Activated effector memory CD4-positive, alpha-beta T cell treated with Interleukin-2 at 50 U/mL for 16 hours (primary cell): ENCODE data around the gene SRBD1.
"Not testable (repeated sequence)": the region's sequence is repeated elsewhere in the genome, so short reads cannot be mapped to it uniquely, and the experiment has no call there.

ENCODE experiments used
- DNase-seq: peaks from one replicate; pipeline ENCODE4 v3.0.0-alpha.2; 2020

Gene SRBD1

DNA sequence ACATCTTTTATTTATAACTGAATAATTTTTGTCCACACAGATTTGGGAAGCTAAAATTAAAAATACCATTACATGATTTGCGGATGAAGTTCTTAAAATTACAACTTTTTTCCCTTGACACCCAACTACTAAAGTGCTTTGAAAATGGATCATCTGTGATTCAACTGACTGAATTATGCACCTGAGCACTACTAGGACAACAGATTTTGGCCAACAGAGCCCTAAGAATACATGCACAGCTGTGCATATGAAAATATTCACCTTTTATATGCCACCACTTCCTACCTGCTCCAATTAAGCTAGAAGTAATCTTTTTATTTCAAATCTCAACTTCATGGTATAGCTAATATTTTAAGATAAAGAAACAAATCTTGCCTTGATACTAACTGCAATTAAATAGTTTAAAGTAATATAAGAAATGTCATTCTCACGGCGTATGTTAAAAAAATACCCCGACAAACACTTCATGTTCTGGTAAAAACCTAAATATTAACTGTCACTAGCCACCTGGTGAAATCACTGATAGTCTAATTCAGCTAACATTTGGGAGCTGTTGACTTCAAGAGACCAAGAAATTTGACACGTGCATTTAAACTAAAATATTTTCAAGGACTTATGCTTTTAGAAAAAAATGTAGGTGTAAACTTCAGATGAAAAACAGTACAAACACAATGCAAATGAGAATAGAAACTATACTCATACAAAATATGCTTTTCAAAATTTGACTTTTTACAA, 153.7 kb downstream of the SRBD1 start:
- DNase-seq, result no peak

DNA sequence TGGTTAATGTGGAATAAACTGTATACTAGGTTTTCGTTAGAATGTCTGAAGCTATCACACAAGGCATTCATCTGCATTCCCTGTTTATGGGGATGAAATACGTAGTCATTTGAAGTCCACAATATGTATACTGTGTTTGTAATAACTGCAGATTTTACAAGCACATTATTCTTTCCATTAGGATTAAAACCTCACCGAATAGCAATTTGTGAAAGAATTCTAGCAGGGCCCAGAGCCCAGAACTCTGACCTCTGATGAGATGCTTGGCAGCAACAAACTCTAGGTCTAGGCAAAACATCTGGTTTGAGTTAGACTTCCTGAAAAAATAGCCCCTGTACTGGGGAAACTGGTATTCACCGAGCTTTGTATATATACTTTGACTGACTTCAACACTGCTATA, 158.2 kb downstream of the SRBD1 start:
- no peak for DNase-seq

DNA sequence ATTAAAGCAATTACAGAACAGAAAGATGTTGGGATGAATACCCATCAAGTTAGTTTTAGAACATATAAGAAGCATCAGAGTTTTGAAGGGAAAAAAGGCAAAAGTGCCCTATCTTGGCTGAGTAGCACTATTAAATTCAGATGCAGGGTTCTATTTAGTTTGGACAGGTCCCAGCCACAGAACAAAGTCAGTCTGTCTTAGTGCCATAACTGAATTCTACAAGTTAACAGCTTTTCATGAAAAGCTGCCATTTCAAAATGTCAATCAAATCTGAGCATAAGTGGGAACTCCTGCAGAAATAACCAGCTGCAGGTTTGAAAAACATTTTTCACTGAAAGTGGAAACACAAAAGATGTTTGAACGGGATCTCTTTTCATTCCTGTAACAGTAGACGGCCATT, 160.4 kb downstream of the SRBD1 start:
- no peak for DNase-seq

DNA sequence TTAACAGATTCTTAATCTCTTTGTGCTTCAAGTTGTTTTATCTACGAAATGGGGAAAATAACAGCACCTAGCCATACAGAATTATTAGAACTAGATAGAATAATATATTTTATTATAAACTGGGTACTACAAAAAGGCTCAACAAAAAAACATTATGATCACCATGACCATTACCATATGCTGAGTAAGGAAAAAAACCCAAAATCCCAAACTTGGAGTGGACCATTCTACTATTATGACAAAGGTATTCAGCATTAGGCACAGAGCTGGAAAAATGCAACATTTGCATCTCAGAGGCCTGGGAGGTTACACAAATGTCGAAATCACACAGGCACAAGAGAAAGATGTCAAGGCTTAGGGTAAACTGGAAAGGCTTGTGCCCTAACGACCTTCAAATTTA, 162.8 kb downstream of the SRBD1 start:
- no peak for DNase-seq

DNA sequence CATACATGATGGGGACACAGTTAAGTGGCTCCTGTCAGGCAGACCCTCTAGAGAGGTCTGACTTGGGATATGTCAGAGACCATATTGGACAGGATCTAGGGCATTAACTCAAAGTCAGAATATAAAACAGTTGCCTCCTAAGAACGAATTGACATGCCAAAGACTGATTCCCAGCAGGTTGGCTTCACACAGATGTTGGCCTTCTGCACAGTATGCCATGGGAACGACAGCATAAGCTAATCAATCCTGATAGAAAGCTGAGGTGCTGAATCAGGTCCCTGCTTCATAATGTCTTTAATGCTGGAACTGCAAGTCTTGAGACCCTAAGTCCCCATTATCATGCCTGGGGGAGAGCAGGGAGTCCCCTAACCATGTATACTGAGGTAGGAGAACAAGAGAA, 165.1 kb downstream of the SRBD1 start:
- DNase-seq, result no peak

DNA sequence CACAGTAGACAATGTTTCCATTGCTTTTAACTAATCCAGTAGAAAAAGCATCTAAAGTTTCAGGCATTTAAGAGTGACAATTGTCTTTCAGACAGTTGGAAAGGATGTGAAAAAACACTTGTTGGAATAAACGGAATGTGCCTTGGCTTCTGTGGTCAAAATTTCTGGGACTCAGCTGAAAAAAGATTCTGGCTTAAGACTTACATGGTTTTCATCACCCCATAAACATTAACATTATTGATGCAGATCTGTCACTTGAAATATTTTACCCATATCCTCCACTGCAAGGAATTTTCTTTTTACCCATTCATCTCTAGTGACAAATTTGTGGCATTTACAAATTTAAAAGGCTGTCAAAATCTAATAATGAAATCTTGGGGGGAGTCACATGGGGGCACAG, 166.0 kb downstream of the SRBD1 start:
- no peak for DNase-seq

DNA sequence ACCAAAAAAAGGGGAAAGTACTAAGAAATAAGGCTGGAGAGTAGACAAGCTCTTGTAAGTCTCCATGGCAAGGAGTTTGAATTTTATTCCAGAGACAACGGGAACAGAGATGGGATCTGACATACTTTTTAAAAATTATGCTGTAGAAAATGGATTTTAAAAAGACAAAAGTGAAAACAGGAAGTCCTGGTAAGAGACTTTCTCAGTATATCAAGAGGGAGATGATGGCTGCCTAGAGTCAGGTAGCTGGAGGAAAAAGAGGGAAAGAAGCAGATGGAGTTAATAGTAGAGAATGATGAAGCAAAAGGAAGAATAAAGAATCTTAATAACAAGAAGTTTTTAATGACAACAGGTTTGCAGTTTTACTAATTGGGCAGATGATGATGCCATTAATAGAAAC, 168.1 kb downstream of the SRBD1 start:
- no peak for DNase-seq

DNA sequence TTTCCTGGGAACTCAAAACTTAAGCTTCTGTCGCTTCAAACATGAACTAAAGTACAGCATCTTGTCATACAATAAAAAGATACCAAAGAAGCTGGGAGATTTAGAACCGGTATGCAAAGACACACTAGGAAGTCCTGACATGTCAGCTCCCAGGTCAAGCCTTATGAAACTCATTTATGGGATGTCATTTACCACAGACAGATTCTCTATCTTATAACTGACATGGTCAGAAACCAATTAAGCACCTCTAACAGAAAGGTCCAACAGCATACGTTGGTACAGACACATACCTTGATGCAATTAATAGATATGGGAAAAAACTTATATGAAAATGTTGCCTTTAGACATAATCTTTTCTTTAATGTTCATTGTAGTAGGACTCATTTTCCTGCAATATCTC, 169.0 kb downstream of the SRBD1 start:
- DNase-seq, result no peak

DNA sequence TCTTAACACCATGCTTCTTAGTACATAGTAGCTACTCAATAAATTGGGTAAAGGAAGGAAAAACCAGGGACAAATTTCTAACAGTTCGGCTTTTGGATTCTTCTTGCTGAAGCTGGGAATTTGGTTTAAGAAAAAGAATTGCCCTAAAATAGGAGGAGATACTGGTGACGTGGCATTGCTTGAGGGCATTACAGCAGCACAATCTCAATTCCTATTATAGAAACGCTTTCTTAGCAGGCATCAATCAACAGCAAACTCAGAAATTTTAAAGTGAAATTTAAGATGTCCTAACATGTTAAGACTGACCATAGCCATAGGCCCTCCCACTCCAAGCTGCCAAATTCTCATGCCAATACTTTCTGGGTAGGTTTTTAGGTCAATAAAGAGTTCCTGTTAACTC, 169.5 kb downstream of the SRBD1 start:
- DNase-seq, result no peak

DNA sequence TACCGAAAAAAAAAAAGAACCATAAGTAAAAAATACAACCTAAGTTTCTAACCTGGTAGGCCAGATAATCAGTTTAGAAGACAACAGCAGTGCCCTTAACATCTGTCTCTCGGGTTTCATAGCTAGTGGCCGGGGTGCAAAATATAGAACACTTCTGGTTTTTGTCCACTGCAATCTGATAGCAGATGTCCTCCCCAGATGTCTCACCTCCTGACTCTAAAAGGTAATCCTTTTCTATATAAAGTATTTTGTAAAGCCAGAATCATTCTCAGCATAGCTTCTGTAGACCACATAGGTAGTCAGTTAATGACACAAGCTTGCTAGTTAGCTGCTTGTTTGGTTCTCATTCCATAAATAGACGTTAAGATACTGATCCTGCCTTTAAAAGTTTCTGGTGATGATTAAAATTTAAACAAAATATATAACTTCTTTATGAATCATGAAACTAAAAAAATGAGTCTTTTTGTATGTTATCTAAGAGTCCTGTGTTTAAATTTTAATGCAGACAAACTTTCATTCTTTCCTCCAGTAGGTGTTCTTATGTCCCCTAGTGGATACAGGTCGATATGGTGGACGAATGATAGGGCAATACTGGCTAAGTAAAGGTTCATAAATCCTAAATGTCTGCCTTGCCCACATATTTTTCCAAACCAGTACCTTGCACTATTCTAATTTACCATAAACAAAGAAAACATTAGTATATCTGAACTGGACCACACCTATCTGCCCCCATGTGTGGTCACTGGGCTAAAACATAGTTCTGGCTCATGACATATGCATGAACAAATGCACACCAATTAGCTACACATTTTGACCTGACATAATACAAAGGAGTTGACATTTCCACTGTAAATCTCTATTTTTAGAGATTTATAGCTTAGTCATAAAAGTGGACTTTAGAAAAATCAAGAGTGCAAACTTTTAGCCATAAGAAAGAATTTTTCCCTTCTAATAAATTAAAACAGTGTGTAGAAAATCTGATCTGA, 171.0 kb downstream of the SRBD1 start:
- DNase-seq, result no peak

DNA sequence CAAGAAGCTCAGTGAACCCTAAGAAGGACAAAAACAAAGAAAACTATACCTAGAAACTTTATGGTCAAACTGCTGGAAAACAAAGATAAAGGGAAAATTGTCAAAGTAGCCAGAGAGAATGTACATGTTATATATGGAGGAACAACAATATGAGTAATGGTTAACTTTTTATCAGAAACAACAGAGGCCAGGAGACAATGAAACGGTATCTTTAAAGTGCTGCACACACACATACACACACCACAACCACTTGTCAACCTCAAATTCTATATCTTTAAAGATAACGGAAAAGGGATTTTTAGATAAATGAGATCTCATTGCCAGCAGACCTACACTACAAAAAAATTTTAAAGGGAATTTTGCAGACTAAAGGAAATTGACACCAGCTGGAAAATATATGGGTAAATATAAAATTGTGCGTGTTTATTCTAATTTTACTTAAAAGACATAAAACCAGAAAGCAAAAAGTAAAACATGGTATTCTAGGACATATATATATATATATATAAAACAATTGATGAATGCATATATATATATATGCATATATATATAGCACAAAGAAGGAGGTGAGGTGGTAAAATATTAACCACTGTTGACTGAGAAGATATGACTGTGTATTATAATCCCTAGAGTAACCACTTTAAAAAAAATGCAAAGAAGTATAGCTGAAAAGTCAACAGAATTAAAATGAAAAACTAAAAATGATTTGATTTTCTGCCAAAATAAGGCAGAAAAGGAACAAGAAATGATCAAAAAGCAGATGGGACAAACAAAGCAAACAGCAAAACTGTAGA, 172.0 kb downstream of the SRBD1 start:
- no peak for DNase-seq

DNA sequence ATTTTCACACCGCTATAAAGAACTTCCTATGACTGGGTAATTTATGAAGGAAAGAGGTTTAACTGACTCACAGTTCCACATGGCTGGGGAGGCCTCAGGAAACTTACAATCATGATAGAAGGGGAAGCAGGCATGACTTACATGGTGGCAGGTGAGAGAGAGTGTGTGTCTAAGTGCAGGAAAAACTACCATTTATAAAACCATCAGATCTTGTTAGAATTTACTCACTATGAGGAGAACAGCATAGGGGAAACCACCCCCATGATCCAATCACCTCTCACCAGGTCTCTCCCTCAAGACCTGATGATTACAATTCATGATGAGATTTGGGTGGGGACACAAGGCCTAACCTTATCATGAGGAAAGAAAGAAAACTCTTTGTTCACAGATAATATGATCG, 174.6 kb downstream of the SRBD1 start:
- no peak for DNase-seq

DNA sequence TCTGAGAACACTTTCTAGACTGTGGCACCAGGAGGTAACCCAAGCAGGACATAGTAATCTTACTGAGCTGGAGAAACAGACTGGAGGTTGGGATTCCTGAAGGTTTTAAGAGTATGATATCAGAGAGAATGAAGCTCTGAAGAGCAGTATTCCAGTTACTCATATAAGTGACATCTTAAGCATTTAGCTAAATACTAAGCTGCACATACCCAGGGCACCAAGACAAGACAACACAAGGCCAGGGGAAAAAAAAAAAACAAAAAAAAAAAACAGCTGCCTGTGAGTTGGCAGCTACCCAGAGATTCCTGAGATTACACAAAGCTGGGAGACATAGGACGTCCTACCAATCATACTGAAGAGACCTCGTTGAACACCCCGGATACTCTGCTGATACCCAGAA, 175.8 kb downstream of the SRBD1 start:
- no peak for DNase-seq

DNA sequence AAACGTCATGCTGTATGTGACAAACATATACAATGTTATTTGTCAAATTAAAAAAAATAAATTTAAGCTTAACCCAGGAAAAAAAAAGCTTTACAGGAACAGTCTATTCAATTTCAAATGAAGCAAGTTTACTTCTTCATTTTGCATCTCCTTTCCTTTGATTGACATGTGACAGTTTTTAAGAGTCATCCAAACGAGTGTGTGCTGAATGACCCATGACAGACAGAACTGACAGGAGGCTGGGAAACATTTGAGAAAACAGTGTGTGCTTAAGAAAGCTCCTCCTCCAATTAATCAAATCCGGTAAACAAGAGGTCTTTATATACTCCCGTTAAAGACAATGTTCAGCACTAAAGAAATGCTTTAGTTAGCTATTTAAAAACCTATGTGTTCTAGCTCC, 177.7 kb downstream of the SRBD1 start:
- DNase-seq, result no peak

DNA sequence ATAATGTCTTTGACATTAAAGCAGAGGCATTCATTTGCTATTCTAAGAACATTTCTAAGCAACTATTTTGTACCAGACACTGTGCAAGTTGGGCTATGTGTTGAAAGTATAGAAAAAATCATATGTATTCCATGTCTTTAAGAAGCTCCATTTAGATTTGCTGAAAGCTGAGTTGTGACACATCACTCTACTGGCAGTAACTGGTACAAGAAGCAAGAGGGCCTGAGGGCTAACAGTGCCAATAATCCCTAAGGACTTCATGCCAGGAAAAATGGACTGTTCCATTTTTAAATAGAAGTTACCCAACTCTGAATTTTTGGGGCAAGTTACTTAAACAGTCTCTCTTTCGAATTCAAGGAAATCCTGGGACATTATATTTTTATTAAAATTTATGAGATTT, 178.7 kb downstream of the SRBD1 start:
- no peak for DNase-seq

DNA sequence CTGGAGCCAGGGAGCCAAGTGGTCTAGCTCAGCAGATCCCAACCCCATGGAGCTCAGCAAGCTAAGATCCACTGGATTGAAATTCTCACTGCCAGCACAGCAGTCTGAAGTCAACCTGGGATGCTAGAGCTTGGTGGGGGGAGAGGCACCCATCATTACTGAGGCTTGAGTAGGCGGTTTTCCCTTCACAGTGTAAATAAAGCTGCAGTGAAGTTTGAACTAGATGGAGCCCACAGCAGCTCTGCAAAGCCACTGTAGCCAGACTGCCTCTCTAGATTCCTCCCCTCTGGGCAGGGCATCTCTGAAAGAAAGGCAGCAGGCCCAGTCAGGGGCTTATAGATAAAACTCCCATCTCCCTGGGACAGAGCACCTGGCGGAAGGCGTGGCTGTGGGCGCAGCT, 185.0 kb downstream of the SRBD1 start:
- not testable (repeated sequence) for DNase-seq

DNA sequence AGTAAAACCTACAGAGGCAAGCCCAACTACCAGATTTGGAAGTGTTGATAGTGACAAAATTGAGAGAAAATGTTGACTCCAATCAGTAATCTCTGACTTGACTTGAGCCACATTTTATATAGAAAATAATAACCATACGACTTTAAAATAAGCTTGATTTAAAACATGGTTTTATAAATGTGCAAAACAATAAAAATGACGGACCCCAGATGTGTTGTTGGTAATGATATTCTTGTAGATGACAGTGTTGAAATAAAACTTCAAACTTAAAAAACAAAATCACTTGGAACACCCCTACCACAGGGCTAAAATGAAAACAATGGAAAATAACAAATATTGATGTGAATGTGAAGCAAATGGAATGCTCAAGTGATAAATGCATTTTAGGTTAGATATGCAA, 188.1 kb downstream of the SRBD1 start:
- DNase-seq, result no peak

DNA sequence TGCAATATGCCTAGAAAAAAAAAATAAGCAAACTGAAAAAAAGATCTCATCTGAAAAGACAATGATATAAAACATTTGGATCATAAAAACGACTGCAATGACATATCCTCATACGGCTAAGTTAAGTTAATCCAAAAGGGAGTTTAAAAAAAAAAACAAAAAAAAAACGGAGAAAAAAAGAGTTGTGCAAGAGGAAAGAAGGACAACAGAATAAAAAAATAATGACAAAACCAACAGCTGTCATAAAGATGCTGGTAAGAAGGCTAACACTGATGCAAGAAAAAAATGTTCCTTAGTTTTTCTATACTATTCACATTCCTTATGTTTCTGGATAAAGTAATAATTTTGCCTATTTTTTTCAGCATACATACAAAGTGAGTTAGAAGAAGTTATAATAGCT, 192.5 kb downstream of the SRBD1 start:
- DNase-seq, result no peak

DNA sequence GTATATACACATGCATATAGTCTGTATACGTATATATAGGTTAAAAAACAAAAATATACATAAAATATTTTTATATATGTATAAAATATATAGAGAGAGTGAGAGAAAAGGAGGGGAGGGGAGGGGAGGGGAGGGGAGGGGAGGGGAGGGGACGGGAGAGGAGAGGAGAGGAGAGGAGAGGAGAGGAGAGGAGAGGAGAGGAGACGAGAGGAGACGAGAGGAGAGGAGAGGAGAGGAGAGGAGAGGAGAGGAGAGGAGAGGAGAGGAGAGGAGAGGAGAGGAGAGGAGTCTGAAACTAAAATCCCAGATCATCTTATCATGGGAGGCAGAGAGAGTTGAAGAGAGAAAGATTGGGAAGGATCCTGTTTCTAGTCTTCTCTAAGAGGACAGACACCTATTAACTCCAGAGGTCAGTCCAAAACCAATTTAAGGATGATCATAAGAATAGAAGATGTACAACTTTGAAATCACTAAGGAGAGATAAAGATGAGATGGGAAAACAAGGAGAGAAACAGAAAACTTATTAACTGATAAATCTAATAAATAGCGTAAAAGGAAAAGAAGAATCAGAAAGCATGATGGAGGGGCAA, 195.4 kb downstream of the SRBD1 start:
- DNase-seq, result no peak

DNA sequence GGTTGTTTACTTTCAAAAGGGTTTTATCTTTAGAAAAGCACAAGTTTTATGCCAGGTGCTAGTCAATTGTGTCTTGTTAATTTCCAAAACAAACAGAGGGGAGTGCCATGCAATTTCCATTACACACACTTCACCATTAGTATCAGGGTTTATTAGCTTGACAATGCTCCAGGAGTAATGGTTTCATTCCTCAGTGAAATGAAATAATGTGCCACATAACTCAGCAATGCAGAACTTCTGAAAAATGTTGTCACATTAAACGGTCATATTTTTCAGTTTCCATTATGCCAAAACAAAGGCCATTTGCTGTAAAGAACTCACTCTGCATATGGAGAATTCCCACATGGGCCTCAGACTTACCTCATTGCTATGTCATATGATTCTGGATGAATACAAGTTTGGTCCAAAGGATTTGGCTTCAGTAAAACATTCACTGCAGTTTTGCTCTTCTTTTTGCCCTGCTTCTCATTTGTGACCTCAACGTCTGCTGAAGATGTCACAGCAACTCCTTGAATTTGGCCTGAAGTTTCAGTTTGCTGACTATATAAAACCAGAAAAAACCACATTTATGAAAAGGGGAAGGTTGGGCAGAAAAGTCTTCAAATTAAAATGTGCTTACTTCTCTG, 198.2 kb downstream of the SRBD1 start:
- DNase-seq, result no peak

DNA sequence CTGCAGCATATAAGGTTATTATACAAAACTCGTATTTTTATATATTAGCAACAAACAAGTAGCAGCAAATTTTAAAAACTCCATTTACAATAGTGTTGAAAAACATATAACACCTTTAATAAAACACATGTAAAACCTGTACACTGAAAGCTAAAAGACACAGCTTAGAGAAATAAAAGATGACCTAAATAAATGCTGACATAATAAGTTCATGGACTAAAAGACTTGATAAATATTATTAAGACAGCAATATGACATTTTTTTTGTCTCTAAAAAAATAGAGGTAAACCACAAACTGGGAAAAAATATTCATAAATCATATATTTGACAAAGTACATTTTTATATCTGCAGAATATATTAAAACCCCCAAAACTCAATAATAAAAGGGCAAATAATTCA, 201.4 kb downstream of the SRBD1 start:
- no peak for DNase-seq

DNA sequence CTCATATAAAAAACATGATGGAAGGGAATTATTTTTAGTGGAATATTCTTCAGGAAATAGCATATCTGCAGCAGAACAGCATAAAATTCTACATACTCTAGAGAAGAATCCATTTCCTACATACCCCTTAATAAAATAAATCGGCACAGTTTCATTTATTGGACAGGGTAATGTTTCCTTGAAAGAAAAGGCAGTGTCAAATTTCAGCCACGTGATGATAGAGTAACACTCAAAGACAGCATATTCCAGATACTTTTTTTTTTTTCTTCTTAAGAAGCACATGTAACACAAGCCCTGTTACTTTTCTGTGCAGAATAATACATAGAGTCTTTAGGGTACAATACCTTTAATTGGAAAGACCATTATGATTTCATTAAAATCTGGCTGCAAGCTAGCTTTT, 204.4 kb downstream of the SRBD1 start:
- no peak for DNase-seq
